ENCODE data around the gene KIAA1217.

Gene KIAA1217

GRCh38 chr10:24556126-24556749 is 347.3 kb downstream of the KIAA1217 start:
- DNase-seq (ENCODE audit: low read depth, low spot score): no peak
- ChIA-PET CTCF (interaction anchor here (1.0 to 4.6 kb wide), 9 partner anchors 8 to 1398 kb away, joined by 3 to 46 read pairs (median 7); no protein-coding TSS in a partner anchor), POLR2A (no interaction called here)
- no peak overlapping the region for H3K4me3 ChIP-seq (ENCODE audit: low read depth, low read length)
- no peak for TF ChIP-seq CTCF (IDR thresholded peaks at IDR 0.05; ENCODE audit: insufficient read depth, low read length, missing control alignments)

- peak; percentile 59 for DNase-seq (ENCODE audit: low read depth, low spot score)
- ChIA-PET POLR2A (no interaction called here), CTCF (interaction anchor here (0.6 to 4.6 kb wide), 21 partner anchors 8 to 1398 kb away, joined by 3 to 46 read pairs (median 4); no protein-coding TSS in a partner anchor)
- no peak overlapping the region for H3K4me3 ChIP-seq (ENCODE audit: low read depth, low read length)
- peak; percentile 70 for TF ChIP-seq CTCF (IDR thresholded peaks at IDR 0.05; ENCODE audit: insufficient read depth, low read length, missing control alignments)
Measured at GRCh38 chr10:24556750-24557742, 348.1 kb downstream of the KIAA1217 start.

GRCh38 chr10:24561453-24561852 is 352.5 kb downstream of the KIAA1217 start:
- TF ChIP-seq CTCF (IDR thresholded peaks at IDR 0.05; ENCODE audit: insufficient read depth, low read length, missing control alignments): no peak
- DNase-seq (ENCODE audit: low read depth, low spot score): no peak
- POLR2A ChIA-PET: no interaction called here
- CTCF ChIA-PET: no interaction called here
- no peak overlapping the region for H3K4me3 ChIP-seq (ENCODE audit: low read depth, low read length)

- no peak for DNase-seq (ENCODE audit: low read depth, low spot score)
- no peak for TF ChIP-seq CTCF (IDR thresholded peaks at IDR 0.05; ENCODE audit: insufficient read depth, low read length, missing control alignments)
- ChIA-PET POLR2A (no interaction called here), CTCF (interaction anchor here (1.9 kb wide), 1 partner anchor 11 kb away, joined by 10 read pairs; no protein-coding TSS in a partner anchor)
- no peak overlapping the region for H3K4me3 ChIP-seq (ENCODE audit: low read depth, low read length)
Measured at GRCh38 chr10:24568042-24568441, 359.1 kb downstream of the KIAA1217 start.

- no peak for TF ChIP-seq CTCF (IDR thresholded peaks at IDR 0.05; ENCODE audit: insufficient read depth, low read length, missing control alignments)
- no peak for DNase-seq (ENCODE audit: low read depth, low spot score)
- POLR2A ChIA-PET: no interaction called here
- H3K4me3 ChIP-seq (ENCODE audit: low read depth, low read length): no peak overlapping the region
- CTCF ChIA-PET: interaction anchor here (0.9 to 1.2 kb wide), 2 partner anchors 11 to 12 kb away, joined by 3 to 4 read pairs; no protein-coding TSS in a partner anchor
Measured at GRCh38 chr10:24569330-24569796, 360.4 kb downstream of the KIAA1217 start.
